Embryonic facial prominence (tissue), 1 donor: ENCODE results near the gene ATAD3A.

Source experiments
- DNase-seq: peaks from one replicate; pipeline ENCODE4 v3.0.0-alpha.2; 2016; ENCODE audit errors: extremely low spot score

The ATAD3A gene

GRCh38 chr1:1582585-1583346, 70.8 kb downstream of the ATAD3A start:
- no peak for DNase-seq

- no peak for DNase-seq
Measured at GRCh38 chr1:1583347-1584010, 71.5 kb downstream of the ATAD3A start.
